HL-60/S4 treated with phorbol 12-myristate 13-acetate at 8.2 ng/mL for 4 days and 3 days (cell line): ENCODE results near the gene TAGLN3.

Source experiments
- in situ Hi-C: fragments of 300-500 bp; cut with MboI; formaldehyde crosslinking; loops from 2 replicates; pipeline ENCODE4 v1.15.0; 2022; ENCODE audit warnings: low sequenced_read_pairs

TAGLN3 gene

DNA sequence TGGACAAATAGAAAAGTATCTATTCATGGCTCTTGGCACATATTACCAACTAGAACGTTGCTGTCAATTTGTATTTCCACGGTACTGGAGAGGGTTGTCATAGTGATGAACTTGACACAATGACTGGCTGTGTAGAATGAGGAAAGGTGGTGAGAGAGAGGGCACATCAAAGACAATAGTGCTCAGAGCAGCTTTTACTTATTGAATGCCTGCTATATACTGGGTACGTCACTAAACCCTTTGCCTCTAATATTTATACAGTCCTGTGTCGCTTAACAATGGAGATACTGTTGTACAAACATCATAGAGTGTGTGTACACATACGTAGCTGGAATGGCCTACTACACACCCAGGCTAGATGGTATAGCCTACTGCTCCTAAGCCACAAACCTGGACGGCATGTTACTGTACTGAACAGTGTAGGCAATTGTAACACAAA lies 44.1 kb downstream of the TAGLN3 start:
- in situ Hi-C loops, result no loop called here

DNA sequence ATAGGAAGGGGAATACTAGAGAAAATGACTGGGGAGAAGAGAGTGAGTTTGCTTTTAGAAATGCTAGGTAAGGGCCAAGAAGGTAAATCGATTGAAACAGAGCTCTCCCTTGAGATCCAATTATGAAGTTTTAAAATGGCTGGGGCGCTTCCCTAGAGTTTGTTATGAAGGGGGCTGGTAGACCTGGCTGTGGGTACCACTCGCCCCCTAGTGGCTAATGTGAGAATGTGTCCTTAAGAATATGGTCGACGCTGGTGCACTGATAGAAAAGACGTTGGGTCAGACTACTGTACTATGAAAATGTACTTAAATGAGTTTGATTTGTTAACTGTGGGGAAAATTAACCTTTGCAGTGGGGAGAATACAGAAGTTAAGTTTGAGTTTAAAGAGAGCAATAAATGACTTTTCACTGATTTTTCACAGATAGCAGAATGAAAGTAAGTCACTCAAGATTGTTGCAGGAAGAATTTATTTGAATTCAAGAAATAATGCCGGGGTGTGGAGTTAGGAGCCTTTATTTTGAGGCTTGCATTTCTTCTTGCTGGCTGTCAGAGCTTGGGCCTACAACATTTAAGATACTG lies 45.0 kb downstream of the TAGLN3 start:
- in situ Hi-C loops, result no loop called here

DNA sequence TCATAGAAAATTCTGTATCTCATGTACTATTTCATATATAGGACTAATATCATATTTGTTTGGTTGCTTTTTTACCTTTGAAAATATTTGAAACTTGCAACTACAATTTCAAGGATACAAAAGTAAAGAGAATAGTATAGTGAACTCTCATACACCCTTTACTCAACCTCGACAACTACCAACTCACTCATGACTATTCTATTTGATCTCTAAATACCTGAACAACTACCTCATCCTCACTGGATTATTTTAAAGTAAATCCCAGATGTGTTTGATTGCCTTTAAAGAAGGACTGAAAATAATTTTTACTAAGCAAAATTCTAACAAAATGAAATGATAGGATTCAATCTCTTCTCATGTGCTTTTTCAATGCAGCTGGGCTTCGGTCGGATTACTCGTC lies 47.9 kb downstream of the TAGLN3 start:
- in situ Hi-C loops, result no loop called here

DNA sequence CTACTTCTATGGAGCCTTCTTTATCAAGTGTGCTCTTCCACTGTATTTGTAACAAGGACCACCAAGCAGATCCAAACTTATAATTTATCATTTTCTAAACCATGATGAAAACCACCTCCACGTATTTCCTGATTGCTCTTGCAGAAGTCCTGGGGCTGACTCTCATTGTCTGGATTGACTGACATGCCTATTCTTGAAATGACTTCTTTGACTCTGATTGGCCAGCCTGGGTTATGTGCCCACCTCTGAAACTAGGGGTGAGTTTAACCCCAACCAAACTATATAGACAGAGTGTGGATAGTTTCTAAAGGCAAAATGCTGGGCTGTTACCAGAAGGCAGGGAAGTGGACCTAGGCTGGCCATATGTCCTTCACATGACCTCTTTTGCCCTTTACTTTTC lies 48.5 kb downstream of the TAGLN3 start:
- in situ Hi-C loops, result no loop called here

DNA sequence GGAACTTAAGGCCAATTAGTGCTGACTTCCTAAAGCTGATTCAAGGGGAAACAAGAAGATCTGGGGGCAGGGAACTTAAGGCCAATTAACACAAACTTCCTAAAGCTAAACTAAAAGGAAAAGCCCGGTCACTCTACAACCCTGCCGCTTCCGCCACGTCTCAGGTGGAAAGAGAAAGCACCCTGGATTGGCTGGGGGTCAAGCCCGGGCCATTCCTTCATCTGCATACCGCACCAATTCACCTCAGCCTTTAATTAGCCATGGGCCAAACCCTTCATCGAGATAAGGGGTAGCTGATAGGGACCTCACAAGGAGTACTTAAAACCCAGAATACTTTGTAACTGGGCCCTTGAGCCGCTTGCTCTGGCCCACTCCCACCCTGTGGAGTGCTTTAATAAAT lies 50.2 kb downstream of the TAGLN3 start:
- in situ Hi-C loops, result no loop called here

DNA sequence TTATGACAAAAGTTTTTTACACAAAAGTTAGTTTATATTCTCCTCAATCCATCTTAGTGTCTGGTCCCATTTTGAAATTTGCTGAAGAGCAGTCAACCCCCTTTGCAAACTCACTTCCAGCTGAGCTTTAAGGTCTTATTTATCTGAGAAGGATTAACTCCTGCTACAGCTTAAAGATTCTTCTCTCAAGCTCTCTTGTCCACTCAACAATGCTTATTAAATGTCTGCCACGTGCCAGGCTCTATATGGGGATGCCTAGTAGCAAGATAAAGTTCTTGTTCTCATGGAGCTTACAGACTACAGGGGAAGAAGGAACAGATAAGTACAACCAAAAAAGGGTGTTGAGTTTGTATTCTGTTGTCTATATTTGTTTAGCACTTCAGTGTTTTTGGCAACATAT lies 54.5 kb downstream of the TAGLN3 start:
- in situ Hi-C loops, result no loop called here

DNA sequence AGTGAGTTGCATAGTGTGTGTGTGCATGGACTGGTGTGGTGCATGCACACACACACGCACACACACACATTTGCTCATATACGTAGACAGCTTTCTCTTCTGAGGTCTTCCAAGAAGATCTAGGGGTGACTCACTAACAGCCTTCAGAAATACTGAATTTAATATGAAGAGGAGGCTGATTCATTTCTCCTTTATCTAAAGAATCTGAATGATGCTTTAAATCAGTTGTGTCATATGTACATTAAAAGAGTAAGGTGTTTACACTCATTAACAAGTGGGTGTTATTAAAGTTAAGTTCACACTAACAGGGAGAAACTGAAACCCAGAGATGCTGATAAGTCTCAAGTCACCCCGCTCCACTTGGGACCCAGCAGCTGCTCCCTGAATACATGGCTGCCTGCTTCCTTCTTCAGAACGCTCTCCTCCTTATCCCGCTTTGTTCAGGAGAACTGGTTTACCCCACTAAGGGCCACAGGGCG lies 57.8 kb downstream of the TAGLN3 start:
- in situ Hi-C loops, result no loop called here

DNA sequence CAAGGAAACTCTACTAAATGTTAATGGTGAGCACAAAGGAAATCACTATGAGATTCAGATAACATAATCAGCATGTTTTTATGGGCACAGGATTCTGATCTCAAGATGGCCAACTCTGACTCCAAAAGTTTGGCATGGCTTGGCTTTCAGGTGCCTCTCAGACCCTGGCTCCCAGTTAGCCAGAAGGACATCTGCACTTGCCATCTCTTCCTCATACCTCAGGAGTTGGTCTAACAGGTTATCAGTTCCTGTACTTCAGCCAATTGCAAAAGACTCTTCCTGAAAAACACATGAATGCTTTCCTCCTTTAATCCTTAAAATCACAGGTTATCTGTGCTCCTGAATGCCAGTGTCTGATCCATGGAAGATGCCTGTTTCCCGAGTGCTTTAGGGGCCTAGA lies 60.8 kb downstream of the TAGLN3 start:
- in situ Hi-C loops, result no loop called here

DNA sequence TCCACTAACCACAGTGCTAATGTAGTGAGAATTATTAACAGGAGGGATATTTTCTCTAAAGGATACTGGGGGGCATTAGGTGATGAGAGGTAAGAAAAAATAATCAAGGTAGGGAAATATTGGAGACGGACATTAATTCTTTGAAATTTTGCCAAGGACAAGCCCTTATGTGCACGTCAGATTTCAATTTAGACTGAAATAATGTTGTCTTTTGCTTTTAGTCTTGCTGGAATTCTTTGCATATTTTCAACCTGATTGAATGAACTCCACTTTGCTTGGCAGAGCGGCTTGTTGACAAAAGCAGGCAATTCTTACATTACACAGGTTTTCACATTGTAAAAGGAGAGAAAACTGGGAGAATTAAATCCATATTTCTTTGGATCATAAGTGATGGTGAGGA lies 62.4 kb downstream of the TAGLN3 start:
- in situ Hi-C loops, result no loop called here
